HG02943 (cell line): ENCODE results near the gene NRXN3.

Experiments used
- ATAC-seq: cut with Tn5 transposase; IDR thresholded peaks from one replicate; pipeline ENCODE4 v1.9.1; 2021; ENCODE audit warnings: mild to moderate bottlenecking, low read depth, moderate library complexity; ENCODE audit not compliant: unreplicated experiment

Gene NRXN3

DNA sequence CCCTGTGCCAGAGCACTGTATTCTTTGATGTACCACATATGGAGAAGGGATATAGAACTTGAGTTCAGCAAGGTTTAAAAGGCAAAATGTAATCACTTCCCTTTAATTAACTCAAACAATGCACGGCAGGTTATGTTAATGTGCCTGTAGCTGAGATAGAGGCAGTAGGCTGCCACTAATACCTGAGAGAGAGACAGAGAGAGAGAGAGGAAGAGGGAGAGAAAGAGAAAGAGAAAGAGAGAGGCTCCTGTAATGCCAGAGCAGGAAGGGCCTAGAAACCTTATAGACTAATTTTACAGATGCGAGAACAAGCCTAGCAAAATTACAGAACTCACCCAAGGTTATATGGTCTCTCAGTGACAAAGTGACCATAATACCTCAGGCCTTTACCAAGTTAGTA, 679.8 kb downstream of the NRXN3 start:
- ATAC-seq = no peak

DNA sequence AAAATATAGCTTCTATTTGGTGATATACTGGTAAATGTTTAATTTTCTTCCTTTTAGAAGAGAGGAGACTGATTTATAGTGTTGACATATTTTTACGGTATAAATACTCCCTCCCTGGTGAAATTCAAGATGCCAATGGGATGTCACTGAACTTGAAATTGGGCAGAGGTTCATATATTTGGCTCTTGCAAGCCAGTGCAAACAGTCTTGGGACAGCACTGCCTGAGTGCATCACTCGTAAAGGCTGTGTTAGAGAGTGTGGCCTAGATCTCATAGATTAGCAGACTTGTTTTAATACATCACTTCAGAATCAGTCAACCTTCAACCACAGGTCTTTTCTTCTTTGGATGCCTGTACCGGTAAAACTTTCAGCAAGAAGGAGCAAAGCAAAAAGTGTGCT, 681.0 kb downstream of the NRXN3 start:
- no peak for ATAC-seq

DNA sequence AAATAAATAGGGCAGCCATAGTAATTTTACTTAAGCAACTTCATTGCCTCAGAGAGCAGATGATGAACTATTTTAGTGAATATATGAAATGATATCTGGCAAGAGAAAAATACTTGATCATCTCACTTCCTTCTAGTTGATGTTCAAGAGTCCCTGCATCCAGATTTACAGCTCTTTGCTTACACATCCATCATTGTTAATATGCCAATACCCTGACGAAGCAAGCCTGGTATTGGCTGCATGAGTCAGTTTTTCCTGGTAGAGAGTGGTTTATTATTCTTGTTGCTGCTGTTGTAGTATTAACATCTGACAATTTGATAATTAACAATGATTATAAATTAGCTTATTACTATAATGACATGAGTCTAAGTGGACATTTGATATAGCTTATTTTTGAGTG, 681.9 kb downstream of the NRXN3 start:
- ATAC-seq = no peak

DNA sequence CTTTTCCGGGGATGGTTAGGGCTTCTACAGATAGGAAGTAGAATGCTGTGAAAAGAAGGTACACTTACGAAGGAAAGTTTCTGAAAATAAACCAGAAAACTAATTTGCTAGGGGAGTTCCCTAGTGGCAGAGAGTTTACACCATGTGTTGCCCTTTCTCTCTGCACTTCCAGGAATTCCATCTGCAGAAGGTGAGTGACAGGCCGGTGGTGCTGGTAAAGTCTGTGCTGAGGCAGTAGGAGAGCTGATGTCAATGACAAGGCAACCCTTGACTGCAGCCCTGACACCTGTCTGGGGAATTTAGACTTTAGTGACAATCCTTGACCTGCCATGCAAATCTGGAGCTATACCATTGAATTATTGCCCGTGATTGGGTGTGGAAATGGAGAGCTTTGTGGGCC, 687.8 kb downstream of the NRXN3 start:
- ATAC-seq = no peak

DNA sequence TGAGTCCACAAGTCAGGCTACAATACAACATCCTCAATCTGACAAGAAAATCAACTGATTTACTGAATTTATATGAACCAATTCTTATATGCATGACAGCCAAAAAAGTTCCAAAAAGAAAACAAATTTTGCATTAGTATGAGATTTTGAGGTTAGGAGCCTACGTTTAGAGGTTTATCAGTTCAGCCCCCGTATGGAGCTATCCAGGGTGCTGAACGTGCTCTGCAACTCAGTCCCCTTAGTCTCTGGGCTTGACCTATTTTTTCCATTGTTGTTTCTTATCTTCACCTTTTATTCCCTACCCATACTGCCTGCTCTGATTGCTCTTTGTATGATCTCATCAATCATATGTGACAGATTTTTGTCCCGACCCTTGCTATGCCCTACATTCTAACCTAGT, 693.0 kb downstream of the NRXN3 start:
- no peak for ATAC-seq

DNA sequence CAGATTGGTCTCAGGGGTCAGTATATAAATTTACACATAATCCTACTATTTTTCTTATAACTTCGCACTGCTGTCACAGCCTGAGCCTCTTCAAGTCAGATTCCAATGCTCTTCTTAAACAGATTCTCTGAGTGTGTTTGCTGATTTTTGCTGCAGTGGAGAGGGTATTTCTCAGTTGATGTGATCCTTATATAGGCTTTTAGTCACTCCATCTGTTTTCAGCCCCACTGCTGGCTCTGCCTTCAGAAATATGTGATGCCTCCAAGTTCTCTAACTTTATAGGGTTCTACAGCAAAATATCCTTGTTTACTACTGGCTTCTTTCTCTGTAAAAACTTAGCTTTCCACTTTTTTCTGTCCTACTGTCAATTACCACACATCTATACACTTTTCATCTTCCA, 702.7 kb downstream of the NRXN3 start:
- no peak for ATAC-seq

DNA sequence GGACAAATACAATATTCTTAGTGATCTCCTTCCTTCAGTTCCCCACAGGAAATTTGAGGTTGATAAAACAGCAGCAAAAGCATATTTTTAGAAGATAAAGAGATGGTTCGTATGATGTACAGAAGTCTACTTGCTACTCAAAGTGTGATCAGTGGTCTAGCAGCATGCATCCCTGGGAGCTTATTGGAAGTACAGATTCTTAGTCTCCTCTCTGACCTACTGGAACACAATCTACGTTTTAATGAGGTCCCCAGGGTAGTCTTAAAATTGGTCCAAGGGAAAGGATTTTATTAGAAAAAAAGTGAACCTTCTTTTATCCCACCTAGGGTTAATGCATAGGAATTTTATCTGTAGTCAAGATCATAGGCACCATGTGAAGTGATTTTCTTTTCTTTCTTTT, 703.4 kb downstream of the NRXN3 start:
- no peak for ATAC-seq

DNA sequence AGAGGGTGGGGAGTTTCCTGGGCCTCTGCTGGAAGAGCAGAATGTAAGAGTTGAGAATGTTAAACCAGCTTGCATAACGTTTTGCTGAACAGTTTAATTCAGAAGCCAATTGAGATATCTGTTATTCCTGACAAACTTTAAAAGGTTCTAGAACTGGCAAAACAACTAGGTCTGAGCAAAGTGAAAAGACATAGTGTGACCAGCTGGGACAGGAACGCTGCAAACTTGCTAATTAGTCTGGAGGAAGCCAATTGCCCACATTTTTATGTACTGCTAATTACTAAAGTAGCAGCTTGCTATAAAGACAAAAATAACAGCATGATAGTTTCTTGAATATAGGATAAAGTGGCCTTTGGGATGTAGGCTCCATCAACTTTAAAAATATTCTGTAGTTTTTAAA, 704.9 kb downstream of the NRXN3 start:
- ATAC-seq = no peak

DNA sequence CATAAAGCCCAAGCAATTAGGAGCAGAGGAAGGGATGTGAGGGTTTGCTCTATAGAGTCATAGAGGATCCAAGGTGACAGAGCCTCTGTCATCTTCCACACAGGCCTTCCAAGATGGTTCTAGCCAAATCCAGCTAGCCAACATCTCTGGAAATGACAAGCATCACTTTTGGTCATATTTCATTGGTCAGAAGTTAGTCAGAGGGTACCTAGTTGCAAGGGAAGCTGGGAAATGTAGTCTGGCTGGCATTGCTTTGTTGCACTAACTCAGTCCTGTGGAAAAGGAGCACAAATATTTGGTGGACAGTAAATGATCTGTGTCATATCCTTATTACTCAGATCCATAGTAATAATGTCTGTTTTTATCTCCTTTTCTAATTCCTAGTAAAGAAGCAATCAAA, 715.7 kb downstream of the NRXN3 start:
- ATAC-seq = no peak

DNA sequence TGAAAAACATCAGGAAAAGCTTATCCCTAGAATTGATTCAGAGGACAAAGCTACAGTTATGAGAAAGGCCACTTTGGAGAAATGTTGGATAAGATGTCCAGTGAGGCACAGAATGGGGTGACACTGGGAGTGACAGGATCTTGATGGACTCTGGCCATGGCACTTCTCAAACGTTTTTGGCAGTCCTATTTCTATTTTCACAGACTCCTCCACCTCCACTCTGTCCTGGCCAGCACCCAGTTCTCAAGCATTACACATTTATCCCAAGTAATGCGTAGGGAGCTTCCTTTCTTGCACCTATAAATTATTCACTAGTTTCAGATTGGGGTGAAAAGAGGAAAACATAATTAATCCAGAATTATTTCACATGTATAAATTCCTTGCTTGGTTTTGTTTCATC, 727.3 kb downstream of the NRXN3 start:
- no peak for ATAC-seq

DNA sequence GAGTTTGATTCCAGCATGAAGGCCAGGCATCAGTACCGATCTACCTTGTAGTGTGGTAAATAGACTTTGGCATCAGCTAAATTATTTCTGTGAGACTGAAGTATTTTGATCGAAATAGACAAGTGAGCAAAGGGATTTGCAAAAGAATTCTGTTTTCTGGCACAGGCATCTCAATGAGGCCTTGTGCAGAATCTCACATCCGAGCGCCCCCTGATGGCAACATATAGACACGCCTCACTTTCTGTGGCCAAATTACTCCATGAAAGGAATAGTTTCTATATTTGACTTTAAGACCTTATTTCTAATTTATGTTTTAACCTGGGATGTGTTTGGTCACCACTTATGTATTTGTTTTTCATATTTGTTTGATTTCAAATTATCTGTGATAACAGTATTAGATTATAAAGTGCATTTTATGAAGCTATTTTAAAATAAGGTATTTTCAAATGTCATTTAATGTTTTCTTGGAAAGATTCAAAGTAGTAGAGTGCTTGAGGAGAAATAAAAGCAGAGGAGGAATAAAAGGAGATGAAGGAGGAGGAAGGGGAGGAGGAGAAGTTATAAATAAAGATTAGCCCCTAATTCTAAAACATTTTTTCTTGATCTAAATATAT, 731.9 kb downstream of the NRXN3 start:
- no peak for ATAC-seq

DNA sequence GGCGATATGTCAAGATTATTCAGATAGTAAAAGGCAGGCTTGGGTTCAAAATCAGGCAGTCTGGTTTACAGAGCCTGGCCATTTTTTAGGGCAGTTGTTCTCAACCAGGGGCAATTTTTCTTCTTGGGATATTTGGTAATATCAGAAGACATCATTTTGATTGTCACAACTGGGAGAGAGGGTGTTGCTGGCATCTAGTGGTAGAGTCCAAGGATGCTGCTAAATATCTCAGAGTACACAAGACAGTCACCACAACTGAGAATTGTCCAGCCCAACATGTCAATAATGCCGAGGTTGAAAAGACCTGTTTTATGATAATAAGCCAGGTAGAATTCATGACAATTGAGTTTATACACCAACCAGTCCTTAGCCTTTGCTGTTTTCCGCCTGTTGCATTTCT, 733.9 kb downstream of the NRXN3 start:
- no peak for ATAC-seq

DNA sequence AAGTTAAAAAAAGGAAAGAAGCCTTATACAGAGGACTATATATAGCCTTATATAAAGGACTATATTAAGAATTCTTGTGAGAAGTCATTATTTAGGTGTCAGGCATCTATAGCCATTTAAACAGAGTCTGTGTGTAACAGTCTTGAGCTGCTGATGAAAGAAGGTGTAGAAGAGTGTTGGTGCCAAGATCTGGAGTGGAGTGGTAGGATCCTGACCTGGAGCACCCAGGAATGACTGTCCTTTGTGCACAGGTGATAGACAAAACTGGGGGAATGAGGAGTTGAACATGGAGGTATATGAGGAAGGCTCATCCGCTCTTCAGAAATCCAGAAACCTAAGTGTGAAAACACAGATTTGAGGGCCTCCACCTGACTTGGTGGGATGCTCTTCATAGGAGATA, 747.3 kb downstream of the NRXN3 start:
- no peak for ATAC-seq

DNA sequence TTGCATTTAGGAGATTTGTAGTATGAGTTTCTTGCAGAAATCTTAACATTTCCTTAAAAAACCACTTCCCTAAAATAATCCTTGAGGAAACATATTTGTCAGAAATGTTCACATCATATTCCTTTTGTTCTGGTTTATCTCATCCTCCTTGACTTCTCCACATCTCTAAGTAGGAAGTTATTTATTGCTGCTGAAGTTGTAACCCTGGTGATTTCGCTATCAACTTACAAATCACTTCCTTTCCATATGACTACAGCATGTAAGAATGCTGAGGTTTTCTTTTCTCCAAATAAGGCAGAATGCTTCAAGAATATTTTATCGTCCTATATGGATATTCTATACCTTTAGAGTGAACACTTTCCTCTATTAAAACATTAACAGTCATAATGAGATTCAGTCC, 751.7 kb downstream of the NRXN3 start:
- no peak for ATAC-seq

DNA sequence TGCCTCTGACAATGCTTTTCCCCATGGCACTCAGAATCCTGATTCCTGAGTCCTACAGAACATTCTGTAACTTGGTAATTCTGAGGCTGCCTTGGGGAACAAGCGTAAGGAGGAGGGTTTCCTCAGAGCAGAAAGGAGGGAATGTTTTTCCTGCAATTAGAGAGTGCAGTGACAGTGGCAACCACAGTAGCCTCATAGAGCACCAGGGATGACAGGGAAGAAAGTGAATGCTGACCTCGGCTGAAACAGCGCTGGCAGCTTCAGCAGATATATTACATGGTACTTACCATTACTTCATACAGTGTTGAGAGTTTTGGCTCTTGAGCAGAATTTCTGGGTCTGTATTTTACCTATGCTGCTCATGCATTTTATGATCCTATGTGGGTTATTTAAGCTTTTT, 757.1 kb downstream of the NRXN3 start:
- no peak for ATAC-seq

DNA sequence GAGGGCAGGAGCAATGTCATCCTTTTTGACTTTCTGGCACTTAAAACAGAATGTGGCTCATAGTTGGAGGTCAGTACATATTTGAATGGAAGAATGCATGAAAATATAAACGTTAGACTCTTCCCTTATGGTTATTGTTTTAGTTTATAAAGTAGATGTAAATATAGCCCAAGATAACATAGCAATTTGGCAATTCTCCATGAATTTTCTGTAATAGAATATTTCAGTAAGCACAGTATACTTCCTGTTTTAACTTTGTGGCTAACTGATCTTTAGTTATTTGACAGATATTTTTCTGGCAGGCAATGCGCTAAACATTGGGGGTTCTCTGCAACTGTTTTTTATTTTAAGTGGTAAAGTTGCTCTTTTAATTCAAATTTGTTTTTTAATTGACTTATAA, 763.0 kb downstream of the NRXN3 start:
- ATAC-seq = no peak

DNA sequence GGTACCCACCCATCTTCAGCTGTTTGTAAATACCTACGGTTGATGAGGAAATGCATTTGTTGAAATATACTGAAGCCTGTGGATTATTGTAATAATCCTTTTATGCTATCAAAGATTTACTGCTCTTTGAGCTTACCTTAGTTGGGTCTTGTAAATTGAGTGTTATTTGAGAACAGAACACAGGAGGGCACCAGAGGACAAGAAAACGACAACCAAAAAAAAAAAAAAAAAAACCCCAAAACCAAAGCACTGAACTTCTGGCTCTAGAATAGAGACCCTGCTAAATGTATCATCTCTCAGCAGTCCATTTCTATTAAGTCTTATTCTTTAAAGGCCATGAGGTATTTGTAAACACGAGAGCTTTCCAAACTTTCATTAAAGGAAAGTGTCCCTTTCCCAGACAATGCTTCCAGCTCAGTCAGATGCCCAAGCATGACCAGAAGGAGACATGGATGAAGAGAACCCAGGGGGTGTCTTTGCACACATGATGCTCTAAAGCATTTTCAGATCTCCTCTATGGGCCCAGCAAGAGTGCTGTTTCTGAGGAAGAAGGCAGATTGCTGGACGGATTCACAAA, 763.9 kb downstream of the NRXN3 start:
- ATAC-seq = no peak

DNA sequence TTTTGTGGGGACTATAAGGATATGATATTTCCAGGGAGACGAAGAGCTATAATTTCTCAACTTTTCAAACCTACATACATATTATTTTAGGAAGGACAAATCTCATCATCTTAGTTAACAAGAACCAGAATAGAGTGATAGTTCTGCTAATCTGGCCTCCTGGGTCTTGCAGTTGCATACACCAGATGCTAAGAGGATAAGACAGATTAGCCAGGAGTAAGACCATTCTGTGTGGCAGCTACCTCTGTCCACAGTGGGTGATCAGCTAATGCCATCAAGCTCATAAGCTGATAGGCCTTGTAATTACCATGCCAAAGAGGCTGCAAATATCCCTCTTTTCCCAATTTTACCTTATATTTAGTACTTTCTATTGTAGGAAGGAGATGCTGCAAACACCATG, 776.8 kb downstream of the NRXN3 start:
- ATAC-seq = no peak

DNA sequence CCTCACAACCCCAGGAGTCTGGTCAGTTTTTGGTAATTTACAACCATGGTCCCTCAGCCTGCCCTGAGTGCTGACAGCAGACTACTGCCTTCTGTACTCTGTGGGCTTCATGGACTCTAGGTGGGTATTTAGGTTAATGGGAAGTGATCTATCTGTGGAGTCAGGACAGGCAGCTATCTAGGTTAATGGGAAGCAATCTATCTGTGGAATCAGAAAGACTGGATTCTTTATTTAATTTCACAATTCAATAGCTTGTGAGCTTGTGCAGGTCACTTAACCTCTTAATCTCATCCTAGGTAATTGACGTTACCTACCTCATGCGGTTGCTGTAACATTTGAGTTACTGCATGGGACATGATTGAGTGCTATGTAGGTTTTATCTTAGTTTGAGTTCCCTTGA, 777.5 kb downstream of the NRXN3 start:
- no peak for ATAC-seq

DNA sequence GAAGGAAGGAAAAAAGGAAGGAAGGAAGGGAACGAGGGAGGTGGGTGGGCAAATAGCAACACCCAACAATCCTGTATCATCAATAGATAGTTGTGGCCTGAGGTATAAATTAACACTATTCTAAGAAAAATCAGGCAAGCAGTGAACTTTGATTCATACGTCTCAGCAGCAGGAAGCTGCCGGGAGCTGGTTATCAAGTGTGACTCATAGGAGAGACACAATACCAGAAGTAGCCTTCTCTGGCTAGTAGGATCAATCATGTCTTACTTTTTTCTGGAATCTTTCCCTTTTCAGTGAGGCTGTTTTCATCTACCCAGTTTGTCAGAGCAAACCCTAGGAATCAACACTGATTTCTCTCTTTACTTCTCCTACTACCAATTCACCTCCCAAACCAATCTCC, 780.5 kb downstream of the NRXN3 start:
- ATAC-seq = no peak

DNA sequence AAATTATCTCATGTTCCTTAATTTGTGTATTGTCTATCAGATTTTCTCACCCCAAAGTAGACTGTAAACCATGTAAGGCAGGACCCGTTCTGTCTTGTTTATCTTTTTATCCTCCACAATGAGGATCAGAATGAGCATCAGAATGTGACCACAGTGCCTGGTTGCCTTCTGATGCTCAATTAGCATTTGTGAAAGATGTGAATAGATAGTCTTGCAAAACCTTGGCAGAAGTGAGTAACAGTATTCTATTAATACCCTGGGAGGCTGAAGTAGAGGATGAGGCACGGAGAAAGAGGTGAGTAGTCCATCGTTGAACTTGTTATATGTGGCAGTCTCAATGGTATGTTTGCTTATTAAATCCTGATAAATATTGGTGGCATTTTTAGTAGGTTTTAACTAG, 781.4 kb downstream of the NRXN3 start:
- ATAC-seq = no peak

DNA sequence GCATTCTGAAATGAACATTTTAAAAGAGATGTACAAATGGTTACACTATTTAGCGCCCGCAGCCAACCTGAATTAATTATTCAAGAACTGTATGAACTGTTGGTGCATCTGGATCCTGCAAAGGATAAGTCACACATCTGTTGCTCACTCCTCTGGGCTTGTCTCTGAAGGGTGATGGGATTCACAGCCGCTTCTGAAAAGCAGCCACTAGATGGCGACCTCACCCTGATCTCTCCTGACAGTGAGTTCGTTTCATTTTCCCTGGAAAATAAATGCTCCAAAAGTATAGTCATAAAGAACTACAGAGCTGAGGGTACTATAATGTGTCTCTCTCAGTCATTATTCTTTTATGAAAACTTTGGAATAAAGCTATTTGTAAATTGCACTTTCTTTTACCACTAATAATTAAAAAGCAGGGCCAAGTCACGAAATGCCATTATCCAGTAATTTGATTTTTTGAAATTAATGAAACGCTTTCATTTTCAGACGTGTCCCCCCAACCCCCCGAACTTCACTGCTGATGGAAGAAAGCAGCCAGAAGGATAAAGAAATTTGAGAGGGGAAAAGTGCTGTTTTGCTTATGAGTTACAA, 789.6 kb downstream of the NRXN3 start:
- peak; percentile 68 for ATAC-seq
